Liver (tissue), 9 donors: ENCODE measurements around the gene GGT1. TPM values are rescaled to one million over a fixed set of nuclear protein-coding genes. Genes with fewer than 3 reads are reported as not detected.
"Not testable (repeated sequence)": the region's sequence is repeated elsewhere in the genome, so short reads cannot be mapped to it uniquely, and the experiment has no call there.

Source experiments
- DNase-seq: peaks from one replicate; pipeline ENCODE4 v3.0.0-alpha.2; 2017; ENCODE audit warnings: low spot score
- H3K27ac ChIP-seq, 2 donors: one replicate each; pipeline ENCODE4 v1.7.0; 2013; ENCODE audit warnings: inconsistent platforms in 2 of 2, low read length in 2 of 2, control low read depth in 1 of 2, low read depth in 1 of 2, mild to moderate bottlenecking in 1 of 2
- H3K27me3 ChIP-seq, 4 donors: one replicate each; pipeline versions ENCODE4 v1.6.1 to v1.7.0; 2013; ENCODE audit warnings: low read length in 3 of 4, inconsistent platforms in 1 of 4, mild to moderate bottlenecking in 1 of 4, moderate library complexity in 1 of 4; ENCODE audit not compliant: control insufficient read depth in 4 of 4, insufficient read depth in 4 of 4
- H3K36me3 ChIP-seq, 4 donors: one replicate each; pipeline versions ENCODE4 v1.6.1 to v1.7.0; 2013; ENCODE audit warnings: low read length in 3 of 4, mild to moderate bottlenecking in 3 of 4, low read depth in 1 of 4, moderate library complexity in 1 of 4; ENCODE audit not compliant: control insufficient read depth in 4 of 4, insufficient read depth in 3 of 4
- H3K4me1 ChIP-seq, 4 donors: one replicate each; pipeline versions ENCODE4 v1.6.1 to v1.7.0; 2013; ENCODE audit warnings: low read length in 3 of 4, mild to moderate bottlenecking in 3 of 4, moderate library complexity in 1 of 4; ENCODE audit not compliant: control insufficient read depth in 4 of 4, insufficient read depth in 4 of 4
- H3K4me3 ChIP-seq, 3 donors: one replicate each; pipeline versions ENCODE4 v1.6.1 to v1.7.0; 2013; ENCODE audit warnings: low read length in 3 of 3, control low read depth in 1 of 3, low read depth in 1 of 3, mild to moderate bottlenecking in 1 of 3
- H3K9ac ChIP-seq, 2 donors: one replicate each; pipeline ENCODE4 v1.7.0; 2013; ENCODE audit warnings: low read length in 2 of 2, mild to moderate bottlenecking in 2 of 2, moderate library complexity in 2 of 2, control low read depth in 1 of 2, low read depth in 1 of 2
- H3K9me3 ChIP-seq, 4 donors: one replicate each; pipeline versions ENCODE4 v1.6.1 to v1.7.0; 2013; ENCODE audit warnings: low read length in 3 of 4; ENCODE audit not compliant: control insufficient read depth in 4 of 4
- WGBS: extraction: QIAGEN DNeasy Blood & Tissue Kit; methylation state at CpG from one replicate; pipeline ENCODE4 v1.1.7; 2013; 5-methylcytosine and 5-hydroxymethylcytosine counted together
- polyA plus RNA-seq, 2 donors: library from polyadenylated mRNA; stranded (reverse) in 1 of 2; unstranded in 1 of 2; fragments of 200-250 nt in 1 of 2; fragments of >200 nt in 1 of 2; fragmentation: Nextera tagmentation in 1 of 2; extraction: Ambion mirVana in 1 of 2; gene quantifications; one replicate each; pipeline versions ENCODE4 v1.2.1 to v1.2.3, GENCODE V29; 2013 to 2015
- total RNA-seq, 2 donors: library from RNA; depleted of rRNA; stranded (reverse); fragments of >200 nt; gene quantifications; one replicate each; pipeline ENCODE4 v1.2.3, GENCODE V29; 2014
- donor health status: healthy.
- donor health status: healthy.
- donor health status: healthy.
- donor health status: healthy.
- donor health status: healthy.

GGT1 gene
- total and polyA plus RNA-seq, 4 donors = 90.5 to 147 (median 112) TPM

GRCh38 chr22:24608327-24608726 lies 5.3 kb downstream of the GGT1 start:
- not testable (repeated sequence) for H3K27me3 ChIP-seq, H3K9ac ChIP-seq, H3K36me3 ChIP-seq, H3K9me3 ChIP-seq, DNase-seq, H3K4me3 ChIP-seq
- 79% methylated on average over 6 of the region's 6 CpGs for WGBS
- Histone ChIP-seq H3K27ac (peak overlapping the region in 1 of 2 donors; percentile 12), H3K4me1 (peaks cover 2 to 15% (median 5%) of the 10 kb centered on the region in 4 donors)

DNA sequence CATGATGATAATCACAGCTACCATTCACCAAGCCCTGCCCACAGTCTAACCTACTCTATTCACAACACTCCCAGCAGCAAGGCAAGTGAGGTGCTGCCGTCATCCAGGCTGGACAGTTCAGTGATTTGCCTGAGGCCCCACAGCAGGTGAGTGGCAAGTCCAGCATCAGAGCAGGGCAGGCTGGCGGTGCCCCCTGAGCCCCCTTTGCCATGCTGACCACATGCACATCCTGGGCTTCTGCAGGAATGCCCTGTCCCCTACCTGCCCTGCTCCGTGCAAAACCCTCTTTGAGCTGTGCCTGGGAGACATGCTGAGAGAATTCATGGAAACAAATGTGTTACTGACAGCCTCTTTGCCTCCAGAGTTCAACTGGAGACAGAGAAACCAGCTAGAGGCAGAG lies 6.9 kb downstream of the GGT1 start:
- H3K4me3 ChIP-seq, H3K9ac ChIP-seq, H3K27me3 ChIP-seq, H3K4me1 ChIP-seq, DNase-seq, H3K36me3 ChIP-seq, H3K9me3 ChIP-seq, H3K27ac ChIP-seq: not testable (repeated sequence)
- WGBS = 98% methylated on average over 3 of the region's 3 CpGs

DNA sequence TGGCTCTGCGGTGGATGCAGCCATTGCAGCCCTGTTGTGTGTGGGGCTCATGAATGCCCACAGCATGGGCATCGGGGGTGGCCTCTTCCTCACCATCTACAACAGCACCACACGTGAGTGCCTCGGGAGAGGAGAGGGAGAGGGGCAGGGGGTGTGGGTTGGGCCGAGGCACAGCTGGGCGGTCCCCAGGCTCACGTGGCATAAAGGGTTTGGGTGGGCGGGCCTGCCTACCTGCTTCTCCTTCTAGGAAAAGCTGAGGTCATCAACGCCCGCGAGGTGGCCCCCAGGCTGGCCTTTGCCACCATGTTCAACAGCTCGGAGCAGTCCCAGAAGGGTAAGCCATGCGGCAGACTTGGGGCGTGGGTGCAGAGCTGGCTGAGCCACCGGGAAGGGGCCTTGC lies 11.8 kb downstream of the GGT1 start:
- not testable (repeated sequence) for DNase-seq, H3K27me3 ChIP-seq, H3K27ac ChIP-seq, H3K4me3 ChIP-seq, H3K9me3 ChIP-seq, H3K4me1 ChIP-seq, H3K36me3 ChIP-seq, H3K9ac ChIP-seq
- WGBS = 91% methylated on average over 15 of the region's 15 CpGs

GRCh38 chr22:24621244-24621643 lies 18.3 kb downstream of the GGT1 start:
- not testable (repeated sequence) for H3K9me3 ChIP-seq, H3K4me3 ChIP-seq, H3K4me1 ChIP-seq, H3K36me3 ChIP-seq, H3K27me3 ChIP-seq, H3K9ac ChIP-seq, DNase-seq, H3K27ac ChIP-seq
- 81% methylated on average over 4 of the region's 5 CpGs for WGBS

DNA sequence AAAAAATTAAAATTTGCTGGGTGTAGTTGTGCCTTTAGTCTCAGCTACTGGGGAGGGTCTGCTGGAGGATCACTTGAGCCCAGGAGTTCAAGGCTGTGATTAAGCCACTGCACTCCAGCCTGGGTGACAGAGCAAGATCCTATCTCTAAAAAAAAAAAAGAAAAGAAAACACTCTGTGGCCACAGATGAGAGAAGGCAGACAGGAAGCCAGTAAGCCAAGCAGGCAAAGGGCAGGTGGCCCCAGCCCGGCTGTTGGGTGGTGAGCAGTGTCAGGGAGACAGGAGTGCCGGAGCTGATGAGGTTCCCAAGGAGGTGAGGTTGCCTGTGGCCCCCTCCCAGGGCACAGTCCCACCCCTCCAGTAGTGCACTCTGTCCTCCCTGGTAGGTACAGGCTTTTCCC lies 19.6 kb downstream of the GGT1 start:
- not testable (repeated sequence) for H3K9me3 ChIP-seq, H3K9ac ChIP-seq, H3K27ac ChIP-seq, DNase-seq, H3K4me1 ChIP-seq, H3K4me3 ChIP-seq, H3K36me3 ChIP-seq, H3K27me3 ChIP-seq
- WGBS = 75% methylated on average over 2 of the region's 2 CpGs

- DNase-seq = not testable (repeated sequence)
- WGBS = 93% methylated on average over 14 of the region's 16 CpGs
Observed at GRCh38 chr22:24627911-24628310, 24.9 kb downstream of the GGT1 start.

More at GRCh38 chr22:24627911-24628310, 24.9 kb downstream of the GGT1 start:
- H3K36me3 ChIP-seq, H3K9ac ChIP-seq, H3K4me1 ChIP-seq, H3K9me3 ChIP-seq, H3K27me3 ChIP-seq, H3K27ac ChIP-seq, H3K4me3 ChIP-seq: not testable (repeated sequence)
